Activated T-helper 17 cell treated with anti-CD3 and anti-CD28 coated beads, Interleukin-2, amount 50 U/mL, for 72 hours (primary cell): ENCODE measurements around the gene STK36. TPM values are rescaled to one million over a fixed set of nuclear protein-coding genes. Genes with fewer than 3 reads are reported as not detected.
A peak's percentile ranks its signal among the peaks of the same experiment; 100 is the strongest.

Source experiments
- ATAC-seq: fragments of 150-1000 bp; cut with Tn5 transposase; replicated peaks from 2 replicates; pipeline ENCODE4 v1.10.0; 2021; ENCODE audit warnings: mild to moderate bottlenecking, moderate library complexity
- H3K27ac Mint-ChIP-seq: one replicate; pipeline ENCODE4 v1.8.0; 2022; ENCODE audit warnings: mixed read lengths
- H3K27me3 Mint-ChIP-seq: one replicate; pipeline ENCODE4 v1.8.0; 2022; ENCODE audit warnings: mixed read lengths
- H3K36me3 Mint-ChIP-seq: one replicate; pipeline ENCODE4 v1.8.0; 2022; ENCODE audit warnings: low read depth, mild to moderate bottlenecking, mixed read lengths
- H3K4me1 Mint-ChIP-seq: one replicate; pipeline ENCODE4 v1.8.0; 2022; ENCODE audit warnings: mixed read lengths
- H3K4me3 Mint-ChIP-seq: one replicate; pipeline ENCODE4 v1.8.0; 2022; ENCODE audit warnings: mild to moderate bottlenecking, mixed read lengths
- H3K9me3 Mint-ChIP-seq: one replicate; pipeline ENCODE4 v1.8.0; 2022; ENCODE audit warnings: mixed read lengths
- total RNA-seq, 2 donors: library from RNA; stranded (reverse); gene quantifications; one replicate each; pipeline ENCODE4 v1.2.3, GENCODE V29; 2022

STK36 gene
- total RNA-seq, 2 donors from 2014 or later, result 13.4 to 13.8 TPM

DNA sequence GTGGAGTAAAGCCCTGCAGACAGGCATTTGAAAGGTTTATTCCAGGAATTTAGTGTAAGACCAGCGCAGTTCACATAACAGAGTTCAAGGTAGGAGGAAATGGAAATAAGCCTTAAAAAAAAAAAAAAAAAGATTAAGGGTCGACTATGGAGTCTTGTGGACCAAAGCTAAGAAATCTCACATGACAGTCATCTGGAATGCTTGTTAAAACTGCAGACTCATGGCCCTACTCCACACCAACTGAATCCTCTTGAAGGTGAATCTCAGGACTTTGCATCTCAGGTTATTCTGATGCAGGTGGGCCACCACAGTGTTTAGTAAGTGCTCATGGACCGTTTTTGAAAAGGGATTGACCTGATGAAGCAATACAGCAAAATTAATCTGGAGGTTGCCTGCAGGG, 47.6 kb downstream of the STK36 start:
- Mint-ChIP-seq H3K4me3 (no peak overlapping the region), H3K27me3 (no peaks in the 10 kb centered on the region), H3K4me1 (peaks cover 19% of the 10 kb centered on the region), H3K36me3 (peaks cover 42% of the 10 kb centered on the region), H3K27ac (peak overlapping the region; percentile 21), H3K9me3 (no peaks in the 10 kb centered on the region)
- ATAC-seq, result no peak

DNA sequence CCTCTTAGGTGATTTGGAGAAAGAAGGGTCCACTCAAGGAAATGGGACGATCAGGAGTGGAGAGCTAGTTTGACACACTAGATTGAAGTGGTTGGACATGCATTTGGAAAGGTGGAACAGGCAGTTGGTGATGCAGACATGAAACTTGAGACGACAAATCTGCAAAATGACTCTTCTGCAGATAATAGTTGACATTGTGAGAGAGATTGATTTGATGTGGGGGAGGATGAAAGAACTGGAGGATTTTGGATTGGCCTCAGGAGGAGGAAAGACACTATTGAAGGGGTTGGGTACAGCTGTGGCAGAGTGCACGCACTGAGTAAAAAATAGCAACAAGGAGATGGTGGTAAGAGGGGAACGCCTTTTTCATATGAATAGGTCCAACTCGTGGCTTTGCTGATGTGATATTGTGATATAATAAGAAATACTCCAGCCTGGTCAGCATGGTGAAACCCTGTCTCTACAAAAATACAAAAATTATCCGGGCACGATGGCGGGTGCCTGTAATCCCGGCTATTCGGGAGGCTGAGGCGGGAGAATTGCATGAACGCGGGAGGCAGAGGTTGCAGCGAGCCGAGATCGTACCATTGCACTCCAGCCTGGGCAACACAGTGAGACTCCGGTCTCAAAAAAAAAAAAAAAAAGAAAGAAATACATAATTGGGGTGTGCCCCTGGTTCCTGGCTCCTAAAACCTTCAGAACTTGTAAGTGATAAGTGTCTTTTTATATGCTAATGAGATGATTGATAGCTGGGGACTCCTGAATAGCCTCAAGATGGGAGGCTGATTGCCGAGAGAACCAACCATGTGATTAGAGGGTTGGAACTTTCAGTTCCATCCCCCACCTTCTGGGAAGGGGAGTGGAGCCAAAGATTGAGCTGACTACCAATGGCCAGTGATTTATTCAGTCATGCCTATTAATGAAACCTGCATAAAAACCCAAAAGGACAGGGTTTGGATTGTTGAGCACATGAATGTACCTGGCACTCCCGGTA, 48.5 kb downstream of the STK36 start:
- Mint-ChIP-seq H3K4me1 (peaks cover 19% of the 10 kb centered on the region), H3K27me3 (no peaks in the 10 kb centered on the region), H3K27ac (no peak overlapping the region), H3K36me3 (peaks cover 42% of the 10 kb centered on the region), H3K4me3 (no peak overlapping the region), H3K9me3 (no peaks in the 10 kb centered on the region)
- no peak for ATAC-seq

DNA sequence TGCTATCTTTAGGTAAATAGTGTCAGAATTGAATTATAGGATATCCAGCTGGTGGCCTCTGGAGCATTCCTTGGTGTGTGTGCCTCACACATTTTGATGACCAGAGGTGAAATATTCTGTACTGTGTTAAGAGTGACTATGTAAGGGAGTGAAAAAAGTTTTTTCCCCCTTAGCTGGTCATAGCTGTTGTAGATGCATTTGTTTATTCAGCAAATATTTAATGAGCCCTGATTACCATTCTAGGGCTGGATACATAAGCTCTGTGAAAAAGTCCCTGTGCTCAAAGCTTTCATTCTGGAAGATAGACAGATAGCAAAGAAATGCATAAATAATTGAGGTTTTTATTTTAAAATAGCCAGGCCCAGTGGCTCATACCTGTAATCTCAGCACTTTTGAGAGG, 49.6 kb downstream of the STK36 start:
- Mint-ChIP-seq H3K9me3 (no peaks in the 10 kb centered on the region), H3K27me3 (no peaks in the 10 kb centered on the region), H3K4me1 (peaks cover 19% of the 10 kb centered on the region), H3K4me3 (no peak overlapping the region), H3K27ac (no peak overlapping the region), H3K36me3 (peaks cover 44% of the 10 kb centered on the region)
- ATAC-seq, result no peak

DNA sequence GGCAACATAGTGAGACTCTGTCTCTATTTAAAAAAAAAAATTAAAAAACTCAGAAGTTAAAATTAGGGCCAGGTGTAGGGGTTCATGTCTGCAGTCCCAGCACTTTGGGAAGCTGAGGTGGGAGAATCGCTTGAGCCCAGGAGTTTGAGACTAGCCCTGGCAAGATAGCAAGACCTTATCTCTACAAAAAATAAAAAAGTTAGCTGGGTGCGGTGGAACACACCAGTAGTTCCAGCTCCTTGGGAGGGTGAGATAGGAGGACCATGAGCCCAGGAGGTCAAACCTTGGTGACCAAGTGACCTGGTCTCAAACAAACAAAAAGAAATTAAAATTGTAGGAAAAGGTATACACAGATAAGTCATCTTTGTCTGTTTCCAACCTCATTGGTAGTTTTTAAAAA, 50.0 kb downstream of the STK36 start:
- H3K9me3 Mint-ChIP-seq, result no peaks in the 10 kb centered on the region
- H3K27me3 Mint-ChIP-seq, result no peaks in the 10 kb centered on the region
- peaks cover 19% of the 10 kb centered on the region for H3K4me1 Mint-ChIP-seq
- no peak overlapping the region for H3K4me3 Mint-ChIP-seq
- no peak overlapping the region for H3K27ac Mint-ChIP-seq
- H3K36me3 Mint-ChIP-seq, result peaks cover 39% of the 10 kb centered on the region
- ATAC-seq, result no peak

DNA sequence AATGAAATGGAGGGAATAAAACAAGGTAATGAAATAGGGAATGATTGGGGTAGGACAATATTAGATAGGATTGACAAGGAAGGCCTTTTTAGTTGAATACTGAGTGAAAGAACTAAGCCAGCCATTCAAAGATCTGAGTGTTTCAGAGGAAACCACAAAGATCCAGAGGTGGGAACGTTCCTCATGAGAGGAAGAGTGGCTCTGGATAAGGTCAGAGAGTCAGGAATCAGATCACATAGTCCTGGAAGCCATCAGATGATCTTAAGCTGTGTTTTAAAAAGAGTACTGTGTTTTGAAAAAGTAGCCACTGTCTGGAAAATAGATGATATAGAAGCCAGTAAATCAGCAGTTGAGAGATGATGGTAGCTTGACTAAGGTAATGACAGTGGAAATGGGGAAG, 50.5 kb downstream of the STK36 start:
- Mint-ChIP-seq H3K27me3 (no peaks in the 10 kb centered on the region), H3K27ac (peak overlapping the region; percentile 33), H3K36me3 (peaks cover 35% of the 10 kb centered on the region)

DNA sequence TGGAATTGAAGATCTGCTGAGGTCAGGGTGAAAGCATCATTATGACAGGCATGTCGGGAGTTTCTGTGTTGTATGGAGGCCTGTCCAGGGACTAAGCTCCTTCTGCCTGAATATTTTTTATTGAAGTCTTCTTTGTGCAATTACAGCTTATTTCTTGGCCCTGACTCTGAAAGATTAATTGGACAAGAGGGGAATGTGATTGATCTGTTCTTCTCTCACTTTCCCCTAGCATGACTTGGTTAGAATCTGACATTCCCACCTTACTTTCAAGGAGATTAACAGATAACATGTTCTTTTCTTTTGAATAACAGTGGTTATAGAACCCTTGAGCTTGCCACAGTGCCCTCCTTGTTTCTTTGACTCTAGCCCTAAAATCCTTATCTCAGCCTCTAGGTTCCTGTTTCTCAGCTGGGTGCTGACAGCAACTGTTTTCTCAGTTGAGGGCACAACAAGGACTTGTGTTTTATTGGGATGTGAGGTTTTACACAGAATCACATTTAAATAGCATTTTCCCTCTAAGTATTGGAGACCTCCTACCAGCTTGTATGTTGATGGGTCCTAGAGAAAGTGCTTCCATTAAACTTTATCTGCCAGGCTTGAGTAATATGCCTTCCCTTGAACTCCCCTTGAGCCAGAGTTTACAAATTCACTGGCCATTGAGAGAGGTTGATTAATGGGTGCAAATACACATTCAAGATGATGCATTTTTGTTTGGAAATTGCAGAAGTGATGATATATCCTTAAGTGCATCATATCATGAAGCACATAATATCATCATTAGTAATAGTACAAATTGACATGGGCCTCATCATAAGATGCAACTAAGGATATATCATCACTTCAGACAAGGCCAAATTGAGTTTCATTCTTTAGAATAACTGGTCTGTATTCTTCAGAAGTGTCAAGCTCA, 51.2 kb downstream of the STK36 start:
- H3K27me3 Mint-ChIP-seq, result no peaks in the 10 kb centered on the region
- no peak for ATAC-seq
- peaks cover 37% of the 10 kb centered on the region for H3K36me3 Mint-ChIP-seq
- peaks cover 23% of the 10 kb centered on the region for H3K4me1 Mint-ChIP-seq
- no peak overlapping the region for H3K4me3 Mint-ChIP-seq
- H3K27ac Mint-ChIP-seq, result peak overlapping the region; percentile 33
- peaks cover 4% of the 10 kb centered on the region for H3K9me3 Mint-ChIP-seq

More for the DNA sequence above, 50.5 kb downstream of the STK36 start:
- ATAC-seq, result no peak
- no peaks in the 10 kb centered on the region for H3K9me3 Mint-ChIP-seq
- no peak overlapping the region for H3K4me3 Mint-ChIP-seq
- H3K4me1 Mint-ChIP-seq, result peaks cover 19% of the 10 kb centered on the region

GRCh38 chr2:218726004-218726574, 54.2 kb downstream of the STK36 start:
- Mint-ChIP-seq H3K27ac (no peak overlapping the region), H3K4me1 (peaks cover 12% of the 10 kb centered on the region), H3K36me3 (peaks cover 30% of the 10 kb centered on the region), H3K9me3 (peaks cover 4% of the 10 kb centered on the region), H3K4me3 (no peak overlapping the region), H3K27me3 (no peaks in the 10 kb centered on the region)
- no peak for ATAC-seq

DNA sequence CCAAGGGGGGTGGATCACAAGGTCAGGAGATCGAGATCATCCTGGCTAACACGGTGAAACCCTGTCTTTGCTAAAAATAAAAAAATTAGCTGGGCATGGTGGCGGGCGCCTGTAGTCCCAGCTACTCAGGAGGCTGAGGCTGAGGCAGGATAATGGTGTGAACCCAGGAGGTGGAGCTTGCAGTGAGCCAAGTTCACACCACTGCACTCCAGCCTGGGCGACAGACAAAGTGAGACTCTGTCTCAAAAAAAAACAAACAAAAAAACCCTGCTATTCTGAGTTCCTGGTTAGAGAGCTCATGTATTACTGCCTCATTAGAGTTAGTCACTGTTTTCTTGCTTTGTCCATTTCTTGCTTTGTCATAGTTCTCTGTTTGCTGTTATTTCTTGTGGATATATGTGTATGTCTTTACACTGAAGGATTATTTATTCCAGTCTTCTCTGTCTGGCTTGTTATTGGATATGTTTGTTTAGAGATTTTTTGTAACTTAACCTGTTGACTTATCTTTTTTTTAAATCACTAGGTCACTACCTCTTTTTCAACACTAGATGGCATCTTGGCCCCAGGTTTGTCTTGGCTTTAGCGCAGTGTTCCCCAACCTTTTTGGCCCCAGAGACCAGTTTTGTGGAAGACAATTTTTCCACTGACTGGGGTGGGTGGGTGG, 55.7 kb downstream of the STK36 start:
- Mint-ChIP-seq H3K9me3 (peaks cover 4% of the 10 kb centered on the region), H3K4me3 (no peak overlapping the region), H3K27me3 (no peaks in the 10 kb centered on the region), H3K4me1 (peaks cover 21% of the 10 kb centered on the region), H3K27ac (no peak overlapping the region), H3K36me3 (peaks cover 34% of the 10 kb centered on the region)
- peak; percentile 33 for ATAC-seq

DNA sequence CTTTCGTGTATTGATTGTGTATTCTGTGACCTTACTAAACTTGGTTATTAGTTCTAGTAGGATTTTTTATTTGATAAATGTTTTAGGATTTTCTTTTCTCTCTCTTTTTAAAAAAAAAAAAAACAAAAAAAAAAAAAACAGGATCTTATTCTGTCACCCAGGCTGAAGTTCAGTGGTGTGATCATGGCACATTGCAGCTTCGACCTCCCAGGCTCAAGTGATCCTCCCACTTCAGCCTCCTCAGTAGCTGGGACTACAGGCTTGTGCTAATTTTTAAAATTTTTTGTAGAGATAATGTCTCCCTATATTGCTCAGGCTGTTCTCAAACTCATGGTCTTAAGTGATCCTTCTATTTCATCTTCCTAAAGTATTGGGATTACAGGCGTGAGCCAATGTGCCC, 57.8 kb downstream of the STK36 start:
- H3K9me3 Mint-ChIP-seq, result peaks cover 4% of the 10 kb centered on the region
- ATAC-seq, result no peak
- H3K27ac Mint-ChIP-seq, result no peak overlapping the region
- H3K4me3 Mint-ChIP-seq, result no peak overlapping the region
- H3K36me3 Mint-ChIP-seq, result peaks cover 52% of the 10 kb centered on the region
- peaks cover 38% of the 10 kb centered on the region for H3K4me1 Mint-ChIP-seq
- H3K27me3 Mint-ChIP-seq, result no peaks in the 10 kb centered on the region

DNA sequence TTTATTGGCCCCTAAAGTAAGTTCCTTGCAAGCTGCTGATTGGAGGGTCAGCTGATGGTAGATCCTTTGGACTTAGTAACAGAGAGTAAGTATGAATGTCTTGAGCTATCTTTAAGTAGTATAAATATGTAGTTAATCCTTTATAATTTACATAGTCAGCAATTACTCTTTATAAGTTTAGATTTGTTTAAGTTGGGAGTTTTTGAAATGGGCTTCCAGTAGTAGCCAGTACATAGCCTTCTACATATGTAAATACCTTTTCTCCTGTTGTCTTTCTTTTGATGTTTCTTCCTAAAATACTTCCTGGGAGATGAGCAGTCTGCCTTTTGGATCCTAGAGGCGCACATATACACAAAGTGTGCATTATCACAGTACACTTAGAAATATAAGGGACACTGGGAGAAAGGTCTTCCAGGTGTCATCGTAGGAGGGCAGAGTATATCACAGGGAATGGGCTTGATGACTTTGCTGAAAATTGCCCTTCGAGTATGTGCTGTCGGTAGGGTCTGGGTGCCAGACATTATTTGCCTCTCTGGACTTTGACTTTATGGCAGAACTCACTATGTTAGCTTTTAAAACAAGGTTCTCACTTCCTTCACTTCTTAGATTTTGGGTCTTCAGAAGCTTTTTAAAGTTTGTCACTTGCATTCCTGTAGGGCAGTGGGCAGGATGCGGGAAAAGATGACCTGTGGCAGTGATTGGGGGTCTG, 60.3 kb downstream of the STK36 start:
- no peak for ATAC-seq
- H3K36me3 Mint-ChIP-seq, result peaks cover 65% of the 10 kb centered on the region
- peaks cover 4% of the 10 kb centered on the region for H3K9me3 Mint-ChIP-seq
- peak overlapping the region; percentile 87 for H3K27ac Mint-ChIP-seq
- H3K4me3 Mint-ChIP-seq, result peak overlapping the region; percentile 43
- H3K4me1 Mint-ChIP-seq, result peaks cover 38% of the 10 kb centered on the region
- no peaks in the 10 kb centered on the region for H3K27me3 Mint-ChIP-seq

DNA sequence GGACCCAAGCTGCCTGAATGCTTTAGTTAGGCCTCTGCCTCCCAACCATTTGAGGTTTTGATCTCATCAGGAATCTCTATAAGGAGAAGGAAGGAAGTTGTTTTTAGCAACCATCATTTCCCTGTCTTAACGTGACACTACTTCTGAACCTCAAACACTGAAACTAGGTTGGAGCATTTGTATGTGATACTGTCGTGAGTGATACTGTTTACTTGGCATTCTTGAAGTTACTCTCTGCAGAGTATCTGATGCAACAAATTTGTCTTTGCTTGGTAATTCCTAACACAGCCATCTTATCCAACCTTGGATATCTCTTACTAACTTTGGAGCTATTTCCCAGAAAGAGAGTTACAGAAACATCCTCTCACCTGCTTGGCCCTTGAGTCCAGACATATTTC, 60.9 kb downstream of the STK36 start:
- peak overlapping the region; percentile 43 for H3K4me3 Mint-ChIP-seq
- peaks cover 35% of the 10 kb centered on the region for H3K4me1 Mint-ChIP-seq
- H3K27ac Mint-ChIP-seq, result peak overlapping the region; percentile 87
- ATAC-seq, result peak; percentile 52
- H3K36me3 Mint-ChIP-seq, result peaks cover 68% of the 10 kb centered on the region
- peaks cover 2% of the 10 kb centered on the region for H3K9me3 Mint-ChIP-seq
- no peaks in the 10 kb centered on the region for H3K27me3 Mint-ChIP-seq

DNA sequence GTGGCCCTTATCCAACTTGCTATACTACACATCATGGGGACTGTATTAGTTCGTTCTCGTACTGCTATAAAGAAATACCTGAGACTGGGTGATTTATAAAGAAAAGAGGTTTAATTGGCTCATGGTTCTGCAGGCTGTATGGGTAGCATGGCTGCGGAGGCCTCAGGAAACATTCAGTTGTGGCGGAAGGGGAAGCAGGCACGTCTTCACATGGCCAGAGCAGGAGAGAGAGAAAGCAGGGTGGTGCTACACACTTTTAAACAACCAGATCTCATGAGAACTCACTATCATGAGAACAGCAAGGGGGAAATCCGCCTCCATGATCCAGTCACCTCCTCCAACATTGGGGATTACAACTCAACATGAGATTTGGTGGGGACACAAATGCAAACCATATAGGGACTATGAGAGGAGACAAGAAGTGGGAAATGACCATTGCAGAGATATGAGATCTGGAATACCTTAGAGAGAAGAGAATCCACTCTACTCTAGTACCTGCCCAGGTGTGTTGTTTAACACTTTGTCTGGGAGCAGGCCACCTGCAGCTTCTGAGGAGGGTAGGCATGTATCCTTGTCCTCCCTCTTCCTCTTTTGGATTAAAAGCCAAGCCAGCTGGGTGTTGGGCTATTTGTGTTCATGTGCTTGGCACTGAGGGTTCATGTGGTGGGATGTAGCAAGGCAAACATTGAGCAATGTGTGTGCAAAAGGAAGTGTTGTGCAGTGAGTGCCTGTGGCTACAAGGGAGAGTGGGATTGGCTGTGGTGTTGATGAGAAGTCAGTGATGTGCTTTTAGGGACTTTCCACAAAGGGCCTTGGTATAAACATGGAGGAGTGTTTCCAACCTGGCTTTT, 61.5 kb downstream of the STK36 start:
- ATAC-seq, result peak; percentile 97
- H3K27ac Mint-ChIP-seq, result peak overlapping the region; percentile 87
- peaks cover 71% of the 10 kb centered on the region for H3K36me3 Mint-ChIP-seq
- peak overlapping the region; percentile 43 for H3K4me3 Mint-ChIP-seq
- no peaks in the 10 kb centered on the region for H3K27me3 Mint-ChIP-seq
- H3K4me1 Mint-ChIP-seq, result peaks cover 33% of the 10 kb centered on the region
- no peaks in the 10 kb centered on the region for H3K9me3 Mint-ChIP-seq
